Posterior vena cava (tissue), 2 donors: Measurements from ENCODE around the gene GIT1. TPM values are rescaled to one million over a fixed set of nuclear protein-coding genes. Genes with fewer than 3 reads are reported as not detected.

Experiments
- DNase-seq: peaks from one replicate; pipeline ENCODE4 v3.0.0-alpha.2; 2020; ENCODE audit warnings: low spot score
- intact Hi-C, 2 donors: fragments of 100-400 bp; cut with DNase I; formaldehyde crosslinking; loops; one replicate each; pipeline versions ENCODE4 v1.14.1 to v1.14.2; 2022 to 2023
- total RNA-seq, 2 donors: library from RNA; stranded (reverse); fragmentation: NEBNext Ultra II Directional; extraction: Animal tissue kit (Norgen Biotek cat#: 25700); gene quantifications; one replicate each; pipeline ENCODE4 v1.2.1, GENCODE V29; 2021
- donor health status: DM: yes; HTN: yes; CAD: no.
- donor health status: DM: yes; HTN: yes; CAD: no.

Gene GIT1
- total RNA-seq, 2 donors from 2014 or later: 28.1 to 43.5 TPM

- intact Hi-C loops: no loop called here
- DNase-seq: no peak
Measured at GRCh38 chr17:29583324-29584248, 5.9 kb downstream of the GIT1 start.

- DNase-seq: no peak
- intact Hi-C loops: no loop called here
Measured at GRCh38 chr17:29582772-29583171, 6.7 kb downstream of the GIT1 start.

GRCh38 chr17:29582254-29582765, 7.1 kb downstream of the GIT1 start:
- DNase-seq: peak; percentile 68
- intact Hi-C loops: no loop called here

- no peak for DNase-seq
- intact Hi-C loops: no loop called here
Measured at GRCh38 chr17:29581583-29582253, 7.7 kb downstream of the GIT1 start.

GRCh38 chr17:29579866-29580771, 9.3 kb downstream of the GIT1 start:
- peak; percentile 94 for DNase-seq
- intact Hi-C loops: no loop called here

- DNase-seq: peak; percentile 54
- intact Hi-C loops: no loop called here
Measured at GRCh38 chr17:29578626-29579485, 10.6 kb downstream of the GIT1 start.

- DNase-seq: peak; percentile 85
- intact Hi-C loops: no loop called here
Measured at GRCh38 chr17:29577385-29578211, 11.8 kb downstream of the GIT1 start.

- DNase-seq: no peak
- intact Hi-C loops: no loop called here
Measured at GRCh38 chr17:29577001-29577370, 12.5 kb downstream of the GIT1 start.

GRCh38 chr17:29576214-29577000, 13.0 kb downstream of the GIT1 start:
- DNase-seq: peak; percentile 79
- intact Hi-C loops: no loop called here

GRCh38 chr17:29575511-29576213, 13.8 kb downstream of the GIT1 start:
- intact Hi-C loops: no loop called here
- DNase-seq: peak; percentile 66

GRCh38 chr17:29574732-29575510, 14.5 kb downstream of the GIT1 start:
- DNase-seq: peak; percentile 77
- intact Hi-C loops: no loop called here

GRCh38 chr17:29573871-29574731, 15.3 kb downstream of the GIT1 start:
- intact Hi-C loops: no loop called here
- peak; percentile 75 for DNase-seq

GRCh38 chr17:29573558-29573869, 15.9 kb downstream of the GIT1 start:
- DNase-seq: peak; percentile 71
- intact Hi-C loops: no loop called here

GRCh38 chr17:29572691-29573557, 16.5 kb downstream of the GIT1 start:
- peak; percentile 85 for DNase-seq
- intact Hi-C loops: no loop called here
